Measurements from ENCODE around the gene PLA2G4E.

The PLA2G4E gene

GRCh38 chr15:41981371-41982132, 39.3 kb downstream of the PLA2G4E start:
- Histone ChIP-seq H4K20me1 (ENCODE audit: insufficient read depth, low read length) (no peaks in the 10 kb centered on the region), H3K27me3 (ENCODE audit: insufficient read depth, low read length) (no peaks in the 10 kb centered on the region), H3K9me2 (ENCODE audit: low read depth, low read length) (no peaks in the 10 kb centered on the region), H2AFZ (ENCODE audit: low read length) (no peak overlapping the region), H3F3A (ENCODE audit: insufficient read depth, low read length) (no peaks in the 10 kb centered on the region), H3K4me3 (ENCODE audit: low read depth, low read length, poor library complexity, severe bottlenecking) (no peak overlapping the region), H3K27ac (ENCODE audit: low read depth, low read length, poor library complexity, severe bottlenecking) (no peak overlapping the region), H3K79me2 (ENCODE audit: insufficient read depth, low read length) (no peaks in the 10 kb centered on the region), H3K9ac (ENCODE audit: low read length) (no peak overlapping the region), H3K36me3 (ENCODE audit: insufficient read depth, low read length) (no peaks in the 10 kb centered on the region), H3K9me3 (ENCODE audit: low read length) (no peaks in the 10 kb centered on the region), H3K4me2 (ENCODE audit: low read length) (no peak overlapping the region), H3K4me1 (ENCODE audit: insufficient read depth, low read length, severe bottlenecking) (no peaks in the 10 kb centered on the region)
- no peak for TF ChIP-seq CTCF (IDR thresholded peaks at IDR 0.05; ENCODE audit: low read length)

- Histone ChIP-seq H3K27ac (ENCODE audit: low read depth, low read length, poor library complexity, severe bottlenecking) (no peak overlapping the region), H3K4me3 (ENCODE audit: low read depth, low read length, poor library complexity, severe bottlenecking) (no peak overlapping the region), H3K4me1 (ENCODE audit: insufficient read depth, low read length, severe bottlenecking) (no peaks in the 10 kb centered on the region), H3K27me3 (ENCODE audit: insufficient read depth, low read length) (no peaks in the 10 kb centered on the region), H3K4me2 (ENCODE audit: low read length) (no peak overlapping the region), H3K9ac (ENCODE audit: low read length) (no peak overlapping the region), H3K9me2 (ENCODE audit: low read depth, low read length) (no peaks in the 10 kb centered on the region), H3K79me2 (ENCODE audit: insufficient read depth, low read length) (no peaks in the 10 kb centered on the region), H2AFZ (ENCODE audit: low read length) (no peak overlapping the region), H4K20me1 (ENCODE audit: insufficient read depth, low read length) (no peaks in the 10 kb centered on the region), H3K36me3 (ENCODE audit: insufficient read depth, low read length) (no peaks in the 10 kb centered on the region), H3K9me3 (ENCODE audit: low read length) (no peaks in the 10 kb centered on the region), H3F3A (ENCODE audit: insufficient read depth, low read length) (no peaks in the 10 kb centered on the region)
- TF ChIP-seq EZH2 (IDR thresholded peaks at IDR 0.05; ENCODE audit: borderline replicate concordance, low read length) (no peak), CTCF (IDR thresholded peaks at IDR 0.05; ENCODE audit: low read length) (no peak)
These were observed 40.1 kb downstream of the PLA2G4E start for GRCh38 chr15:41980654-41981323.

- Histone ChIP-seq H3K9me3 (ENCODE audit: low read length) (no peaks in the 10 kb centered on the region), H3K4me1 (ENCODE audit: insufficient read depth, low read length, severe bottlenecking) (no peaks in the 10 kb centered on the region), H3K9me2 (ENCODE audit: low read depth, low read length) (no peaks in the 10 kb centered on the region), H3K79me2 (ENCODE audit: insufficient read depth, low read length) (no peaks in the 10 kb centered on the region), H2AFZ (ENCODE audit: low read length) (no peak overlapping the region), H3K4me2 (ENCODE audit: low read length) (no peak overlapping the region), H3K9ac (ENCODE audit: low read length) (no peak overlapping the region), H3F3A (ENCODE audit: insufficient read depth, low read length) (no peaks in the 10 kb centered on the region), H4K20me1 (ENCODE audit: insufficient read depth, low read length) (no peaks in the 10 kb centered on the region), H3K27ac (ENCODE audit: low read depth, low read length, poor library complexity, severe bottlenecking) (no peak overlapping the region), H3K27me3 (ENCODE audit: insufficient read depth, low read length) (no peaks in the 10 kb centered on the region), H3K4me3 (ENCODE audit: low read depth, low read length, poor library complexity, severe bottlenecking) (no peak overlapping the region), H3K36me3 (ENCODE audit: insufficient read depth, low read length) (no peaks in the 10 kb centered on the region)
- TF ChIP-seq CTCF (IDR thresholded peaks at IDR 0.05; ENCODE audit: low read length) (no peak), EZH2 (IDR thresholded peaks at IDR 0.05; ENCODE audit: borderline replicate concordance, low read length) (no peak)
These were observed 41.2 kb downstream of the PLA2G4E start for GRCh38 chr15:41979493-41980266.
